BJ (cell line): Measurements from ENCODE around the gene FGD5. TPM values are rescaled to one million over a fixed set of nuclear protein-coding genes. Genes with fewer than 3 reads are reported as not detected.

Source experiments
- CTCF ChIA-PET: fragments of 350-600 bp; formaldehyde crosslinking; extraction: SDS; loops from one replicate; lab custom pipeline; 2021; ENCODE audit warnings: antibody characterized with exemption, inconsistent platforms; lab: Yijun Ruan, JAX
- POLR2A ChIA-PET: fragments of 300-600 bp; sonication (Branson Sonifier 250); formaldehyde crosslinking; extraction: SDS; loops from one replicate; lab custom pipeline; 2021; ENCODE audit warnings: antibody characterized with exemption; lab: Charles Lee
- DNase-seq: peaks from one replicate; pipeline ENCODE4 v3.0.0-alpha.2; 2011; ENCODE audit warnings: low read depth
- H3K27me3 ChIP-seq: 2 replicates; pipeline ENCODE4 v1.6.0; 2011; ENCODE audit warnings: low read length; ENCODE audit not compliant: control insufficient read depth, insufficient read depth
- H3K36me3 ChIP-seq: 2 replicates; pipeline ENCODE4 v1.5.1; 2011; ENCODE audit warnings: low read length; ENCODE audit not compliant: control insufficient read depth, insufficient read depth
- H3K4me3 ChIP-seq: 2 replicates; pipeline ENCODE4 v1.5.1; 2011; ENCODE audit warnings: low read depth, mild to moderate bottlenecking, control low read depth, low read length
- CTCF ChIP-seq: IDR thresholded peaks from 2 replicates; pipeline ENCODE4 v1.5.1; 2011; ENCODE audit warnings: low read depth, mild to moderate bottlenecking, control low read depth, inconsistent platforms, low read length, moderate library complexity; ENCODE audit not compliant: insufficient read depth
- polyA plus RNA-seq: library from polyadenylated mRNA; depleted of rRNA; stranded (reverse); fragments of >200 nt; gene quantifications from 2 replicates; pipeline ENCODE4 v1.2.3, GENCODE V29; 2011

The FGD5 gene
- polyA plus RNA-seq, 1 experiment: not detected

- Histone ChIP-seq H3K27me3 (no peaks in the 10 kb centered on the region), H3K36me3 (no peaks in the 10 kb centered on the region), H3K4me3 (no peak overlapping the region)
- no peak for DNase-seq
- TF ChIP-seq CTCF: no peak
- CTCF ChIA-PET: interaction anchor here (1.3 kb wide), 1 partner anchor 8 kb away, joined by 3 read pairs; no protein-coding TSS in a partner anchor
- POLR2A ChIA-PET: no interaction called here
These were observed 46.1 kb upstream of the FGD5 start for GRCh38 chr3:14772533-14773138.

GRCh38 chr3:14773281-14773680, 45.5 kb upstream of the FGD5 start:
- no peak for TF ChIP-seq CTCF
- POLR2A ChIA-PET: no interaction called here
- no peak for DNase-seq
- Histone ChIP-seq H3K36me3 (no peaks in the 10 kb centered on the region), H3K4me3 (no peak overlapping the region), H3K27me3 (no peaks in the 10 kb centered on the region)
- CTCF ChIA-PET: no interaction called here

- H3K27me3 ChIP-seq: no peaks in the 10 kb centered on the region
- H3K4me3 ChIP-seq: no peak overlapping the region
- ChIA-PET POLR2A (no interaction called here), CTCF (no interaction called here)
- no peak for TF ChIP-seq CTCF
- DNase-seq: no peak
- H3K36me3 ChIP-seq: no peaks in the 10 kb centered on the region
These were observed 45.1 kb upstream of the FGD5 start for GRCh38 chr3:14773691-14774128.

- Histone ChIP-seq H3K36me3 (no peaks in the 10 kb centered on the region), H3K27me3 (no peaks in the 10 kb centered on the region), H3K4me3 (no peak overlapping the region)
- CTCF ChIA-PET: no interaction called here
- TF ChIP-seq CTCF: no peak
- DNase-seq: no peak
- POLR2A ChIA-PET: no interaction called here
These were observed 44.3 kb upstream of the FGD5 start for GRCh38 chr3:14774431-14774830.

- no peak for TF ChIP-seq CTCF
- H3K4me3 ChIP-seq: no peak overlapping the region
- POLR2A ChIA-PET: no interaction called here
- no peak for DNase-seq
- no peaks in the 10 kb centered on the region for H3K36me3 ChIP-seq
- CTCF ChIA-PET: no interaction called here
- no peaks in the 10 kb centered on the region for H3K27me3 ChIP-seq
These were observed 43.8 kb upstream of the FGD5 start for GRCh38 chr3:14775011-14775410.
